ENCODE results near the gene BARHL1.

- TF ChIP-seq CTCF (conservative IDR thresholded peaks at IDR 0.05; ENCODE audit: low read depth, low read length) (no peak), POLR2A (IDR thresholded peaks at IDR 0.05; ENCODE audit: low read depth, low read length) (no peak), SMC3 (IDR thresholded peaks at IDR 0.05; ENCODE audit: low read depth, low read length) (no peak), MAZ (IDR thresholded peaks at IDR 0.05; ENCODE audit: borderline replicate concordance, low read depth, low read length) (no peak), ELK1 (IDR thresholded peaks at IDR 0.05; ENCODE audit: borderline replicate concordance, low read depth, low read length) (no peak), USF2 (IDR thresholded peaks at IDR 0.05; ENCODE audit: low read depth, low read length) (no peak), RAD21 (IDR thresholded peaks at IDR 0.05; ENCODE audit: low read length) (no peak), RFX5 (IDR thresholded peaks at IDR 0.05; ENCODE audit: low read depth, low read length) (no peak), FOS (IDR thresholded peaks at IDR 0.05; ENCODE audit: low read depth, low read length) (no peak), BHLHE40 (IDR thresholded peaks at IDR 0.05; ENCODE audit: low read depth, low read length) (no peak)
These were observed 33.4 kb downstream of the BARHL1 start for GRCh38 chr9:132615774-132616173.

All from IMR-90 (cell line).